ENCODE data around the gene TEX53.

TEX53 gene

DNA sequence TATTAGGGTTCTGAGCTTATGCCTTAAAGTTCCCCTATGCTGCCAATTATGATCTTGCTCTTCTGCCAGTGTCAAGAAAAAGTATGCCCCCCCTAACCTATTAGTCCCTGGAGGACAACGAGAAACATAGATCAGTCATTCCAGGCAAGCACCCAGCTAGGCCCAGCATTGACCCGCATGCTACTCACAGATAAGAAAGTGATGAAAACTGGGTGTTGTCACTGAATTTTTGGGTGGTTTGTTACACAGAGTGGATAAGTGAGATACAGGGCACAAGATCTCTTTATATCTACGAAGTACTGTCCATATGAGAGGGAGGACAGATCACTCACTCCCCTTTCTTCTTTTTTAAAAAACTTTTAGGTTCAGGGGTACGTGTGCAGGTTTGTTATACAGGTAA, 30.8 kb upstream of the TEX53 start:
- Histone ChIP-seq H3K9me3 (ENCODE audit: insufficient read depth, low read length) (no peaks in the 10 kb centered on the region), H3K36me3 (ENCODE audit: insufficient read depth, insufficient read length, low read length) (no peaks in the 10 kb centered on the region), H3K4me1 (ENCODE audit: insufficient read depth, insufficient read length) (no peaks in the 10 kb centered on the region), H3K27me3 (ENCODE audit: insufficient read depth, insufficient read length) (no peaks in the 10 kb centered on the region), H3K4me3 (ENCODE audit: insufficient read length, low read depth) (no peak overlapping the region), H3K9ac (ENCODE audit: insufficient read length, low read depth) (no peak overlapping the region)
- no peak for DNase-seq (ENCODE audit: low read depth, low spot score)
- no peak for TF ChIP-seq YY1 (IDR thresholded peaks at IDR 0.05; ENCODE audit: insufficient read depth, insufficient read length)
- TF ChIP-seq ZNF274 (IDR thresholded peaks at IDR 0.05; ENCODE audit: low read depth, low read length), result no peak
- TF ChIP-seq SUZ12 (IDR thresholded peaks at IDR 0.05; ENCODE audit: extremely low read depth, insufficient read depth, insufficient read length), result no peak

DNA sequence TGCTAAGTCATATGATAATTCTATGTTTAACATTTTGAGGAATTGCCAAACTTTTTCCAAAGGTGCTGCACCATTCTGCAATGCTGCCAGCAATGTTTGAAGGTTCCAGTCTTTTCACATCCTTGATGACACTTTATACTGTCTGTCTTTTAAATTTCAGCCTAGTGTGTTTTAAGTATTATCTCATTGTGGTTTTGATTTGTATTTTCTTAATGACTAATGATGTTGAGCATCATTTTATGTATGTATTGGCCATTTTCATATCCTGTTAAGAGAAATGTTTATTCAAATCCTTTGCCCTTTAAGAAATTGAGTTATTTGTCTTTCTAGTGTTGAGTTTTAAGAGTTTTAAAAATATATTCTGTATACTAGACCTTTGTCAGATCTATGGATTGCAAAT, 29.4 kb upstream of the TEX53 start:
- H3K27me3 ChIP-seq (ENCODE audit: insufficient read depth, insufficient read length), result no peaks in the 10 kb centered on the region
- DNase-seq (ENCODE audit: low read depth, low spot score), result no peak
- H3K9ac ChIP-seq (ENCODE audit: insufficient read length, low read depth), result no peak overlapping the region
- H3K4me1 ChIP-seq (ENCODE audit: insufficient read depth, insufficient read length), result no peaks in the 10 kb centered on the region
- no peaks in the 10 kb centered on the region for H3K36me3 ChIP-seq (ENCODE audit: insufficient read depth, insufficient read length, low read length)
- no peak overlapping the region for H3K4me3 ChIP-seq (ENCODE audit: insufficient read length, low read depth)
- no peaks in the 10 kb centered on the region for H3K9me3 ChIP-seq (ENCODE audit: insufficient read depth, low read length)
- no peak for TF ChIP-seq ZNF274 (IDR thresholded peaks at IDR 0.05; ENCODE audit: low read depth, low read length)
- TF ChIP-seq SUZ12 (IDR thresholded peaks at IDR 0.05; ENCODE audit: extremely low read depth, insufficient read depth, insufficient read length), result no peak
- no peak for TF ChIP-seq YY1 (IDR thresholded peaks at IDR 0.05; ENCODE audit: insufficient read depth, insufficient read length)

DNA sequence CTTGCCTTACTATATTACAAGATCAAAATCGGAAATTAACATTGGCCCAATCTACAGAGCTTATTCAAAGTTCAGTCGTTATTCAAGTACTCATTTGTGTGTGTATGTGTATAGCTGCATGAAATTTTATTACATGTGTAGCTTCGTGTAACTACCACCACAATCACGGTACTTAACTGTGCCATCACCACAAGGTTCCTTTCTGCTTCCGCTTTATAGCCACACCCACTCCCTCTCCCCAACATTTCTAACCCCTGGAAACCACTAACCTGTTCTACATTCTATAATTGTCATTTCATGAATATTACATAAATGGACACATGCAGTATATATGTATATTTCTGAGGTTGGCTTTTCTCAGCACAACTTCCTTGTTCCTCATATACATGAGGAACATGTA, 28.3 kb upstream of the TEX53 start:
- no peaks in the 10 kb centered on the region for H3K4me1 ChIP-seq (ENCODE audit: insufficient read depth, insufficient read length)
- H3K9ac ChIP-seq (ENCODE audit: insufficient read length, low read depth), result no peak overlapping the region
- no peaks in the 10 kb centered on the region for H3K9me3 ChIP-seq (ENCODE audit: insufficient read depth, low read length)
- no peak for DNase-seq (ENCODE audit: low read depth, low spot score)
- no peak for TF ChIP-seq ZNF274 (IDR thresholded peaks at IDR 0.05; ENCODE audit: low read depth, low read length)
- no peak for TF ChIP-seq YY1 (IDR thresholded peaks at IDR 0.05; ENCODE audit: insufficient read depth, insufficient read length)
- TF ChIP-seq SUZ12 (IDR thresholded peaks at IDR 0.05; ENCODE audit: extremely low read depth, insufficient read depth, insufficient read length), result no peak
- no peaks in the 10 kb centered on the region for H3K27me3 ChIP-seq (ENCODE audit: insufficient read depth, insufficient read length)
- H3K36me3 ChIP-seq (ENCODE audit: insufficient read depth, insufficient read length, low read length), result no peaks in the 10 kb centered on the region
- no peak overlapping the region for H3K4me3 ChIP-seq (ENCODE audit: insufficient read length, low read depth)

DNA sequence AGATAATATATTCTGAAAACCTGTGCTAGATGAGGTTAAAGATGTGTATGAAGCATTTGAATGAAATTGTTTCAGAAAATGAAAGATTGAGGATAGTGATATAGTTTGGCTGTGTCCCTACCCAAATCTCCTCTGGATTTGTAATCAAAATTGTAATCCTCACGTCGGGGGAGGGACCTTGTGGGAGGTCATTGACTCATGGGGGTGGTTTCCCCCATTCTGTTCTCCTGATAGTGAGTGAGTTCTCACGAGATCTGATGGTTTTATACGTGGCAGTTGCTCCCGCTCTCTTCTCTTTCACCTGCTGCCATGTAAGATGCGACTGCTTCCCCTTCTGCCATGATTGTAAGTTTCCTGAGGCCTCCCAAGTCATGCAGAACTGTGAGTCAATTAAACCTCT, 26.4 kb upstream of the TEX53 start:
- H3K36me3 ChIP-seq (ENCODE audit: insufficient read depth, insufficient read length, low read length), result no peaks in the 10 kb centered on the region
- TF ChIP-seq ZNF274 (IDR thresholded peaks at IDR 0.05; ENCODE audit: low read depth, low read length) (no peak), YY1 (IDR thresholded peaks at IDR 0.05; ENCODE audit: insufficient read depth, insufficient read length) (no peak), SUZ12 (IDR thresholded peaks at IDR 0.05; ENCODE audit: extremely low read depth, insufficient read depth, insufficient read length) (no peak)
- no peaks in the 10 kb centered on the region for H3K9me3 ChIP-seq (ENCODE audit: insufficient read depth, low read length)
- DNase-seq (ENCODE audit: low read depth, low spot score), result no peak
- H3K4me3 ChIP-seq (ENCODE audit: insufficient read length, low read depth), result no peak overlapping the region
- H3K9ac ChIP-seq (ENCODE audit: insufficient read length, low read depth), result no peak overlapping the region
- H3K27me3 ChIP-seq (ENCODE audit: insufficient read depth, insufficient read length), result no peaks in the 10 kb centered on the region
- no peaks in the 10 kb centered on the region for H3K4me1 ChIP-seq (ENCODE audit: insufficient read depth, insufficient read length)

DNA sequence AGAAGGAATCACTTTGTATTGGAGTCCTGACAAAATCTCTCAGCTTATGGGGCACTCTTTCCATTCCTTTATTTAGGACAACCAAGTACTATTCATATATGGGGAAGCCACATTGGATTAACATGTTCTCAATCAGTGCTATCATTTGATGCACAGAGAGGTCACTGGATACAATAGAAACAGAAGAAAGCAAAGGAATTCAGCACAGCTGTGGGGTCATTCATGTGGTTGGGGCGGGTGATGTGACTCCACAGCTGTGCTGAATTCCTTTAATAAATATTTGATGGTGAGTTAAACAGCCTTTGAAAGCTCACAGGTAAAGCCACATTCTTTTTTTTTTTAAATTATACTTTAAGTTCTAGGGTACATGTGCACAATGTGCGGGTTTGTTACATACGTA, 25.2 kb upstream of the TEX53 start:
- Histone ChIP-seq H3K9me3 (ENCODE audit: insufficient read depth, low read length) (no peaks in the 10 kb centered on the region), H3K9ac (ENCODE audit: insufficient read length, low read depth) (no peak overlapping the region), H3K4me3 (ENCODE audit: insufficient read length, low read depth) (no peak overlapping the region), H3K36me3 (ENCODE audit: insufficient read depth, insufficient read length, low read length) (no peaks in the 10 kb centered on the region), H3K4me1 (ENCODE audit: insufficient read depth, insufficient read length) (no peaks in the 10 kb centered on the region), H3K27me3 (ENCODE audit: insufficient read depth, insufficient read length) (no peaks in the 10 kb centered on the region)
- TF ChIP-seq YY1 (IDR thresholded peaks at IDR 0.05; ENCODE audit: insufficient read depth, insufficient read length), result no peak
- no peak for TF ChIP-seq SUZ12 (IDR thresholded peaks at IDR 0.05; ENCODE audit: extremely low read depth, insufficient read depth, insufficient read length)
- TF ChIP-seq ZNF274 (IDR thresholded peaks at IDR 0.05; ENCODE audit: low read depth, low read length), result no peak
- no peak for DNase-seq (ENCODE audit: low read depth, low spot score)

DNA sequence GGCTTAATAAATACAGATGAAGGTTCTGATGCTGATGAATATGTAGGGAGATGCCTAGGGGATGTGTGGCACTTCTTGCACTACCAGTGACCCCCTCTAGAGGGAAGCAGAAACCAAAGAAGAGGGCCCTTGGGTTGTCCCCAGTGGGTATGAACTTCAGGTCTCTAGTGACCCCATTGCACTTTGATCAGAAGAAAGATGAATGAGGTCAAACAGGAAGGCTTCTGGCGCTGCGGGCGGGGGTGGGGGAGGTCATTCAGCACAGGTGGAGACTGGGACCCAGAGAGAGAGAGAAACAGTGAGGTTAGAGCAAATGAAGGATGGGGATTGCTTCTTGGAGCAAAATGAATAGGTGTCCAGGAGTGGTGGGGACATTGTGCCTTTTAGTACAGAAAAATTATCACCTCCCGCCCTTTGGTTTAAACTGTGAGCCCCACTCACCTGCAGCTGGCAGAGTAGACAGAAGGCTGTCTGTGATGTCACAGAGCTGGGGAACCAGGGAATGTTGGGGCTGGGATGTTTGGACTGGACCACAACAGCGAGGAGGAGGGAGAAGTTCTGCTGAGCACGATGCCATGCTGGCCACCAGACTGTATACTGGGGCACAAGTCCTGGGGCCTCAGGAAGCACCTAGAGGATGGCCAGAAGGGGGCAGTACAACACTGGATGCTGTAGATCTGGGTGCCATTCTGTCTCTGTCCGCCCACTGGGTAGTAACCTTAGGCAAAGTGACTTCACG, 24.2 kb upstream of the TEX53 start, which contains the start of gene TEX48:
TSS of gene TEX48 (minus strand) at position 599 of the 739 bp plus-strand sequence. CDS start 10,469 bp downstream, outside the sequence.
- Histone ChIP-seq H3K27me3 (ENCODE audit: insufficient read depth, insufficient read length) (no peaks in the 10 kb centered on the region), H3K9me3 (ENCODE audit: insufficient read depth, low read length) (no peaks in the 10 kb centered on the region), H3K9ac (ENCODE audit: insufficient read length, low read depth) (no peak within 1 kb of the TSS), H3K4me3 (ENCODE audit: insufficient read length, low read depth) (no peak within 1 kb of the TSS), H3K36me3 (ENCODE audit: insufficient read depth, insufficient read length, low read length) (no peaks in the 10 kb centered on the region), H3K4me1 (ENCODE audit: insufficient read depth, insufficient read length) (no peaks in the 10 kb centered on the region)
- TF ChIP-seq ZNF274 (IDR thresholded peaks at IDR 0.05; ENCODE audit: low read depth, low read length) (no peak), SUZ12 (IDR thresholded peaks at IDR 0.05; ENCODE audit: extremely low read depth, insufficient read depth, insufficient read length) (no peak), YY1 (IDR thresholded peaks at IDR 0.05; ENCODE audit: insufficient read depth, insufficient read length) (no peak)
- peak; percentile 81 for DNase-seq (ENCODE audit: low read depth, low spot score)

DNA sequence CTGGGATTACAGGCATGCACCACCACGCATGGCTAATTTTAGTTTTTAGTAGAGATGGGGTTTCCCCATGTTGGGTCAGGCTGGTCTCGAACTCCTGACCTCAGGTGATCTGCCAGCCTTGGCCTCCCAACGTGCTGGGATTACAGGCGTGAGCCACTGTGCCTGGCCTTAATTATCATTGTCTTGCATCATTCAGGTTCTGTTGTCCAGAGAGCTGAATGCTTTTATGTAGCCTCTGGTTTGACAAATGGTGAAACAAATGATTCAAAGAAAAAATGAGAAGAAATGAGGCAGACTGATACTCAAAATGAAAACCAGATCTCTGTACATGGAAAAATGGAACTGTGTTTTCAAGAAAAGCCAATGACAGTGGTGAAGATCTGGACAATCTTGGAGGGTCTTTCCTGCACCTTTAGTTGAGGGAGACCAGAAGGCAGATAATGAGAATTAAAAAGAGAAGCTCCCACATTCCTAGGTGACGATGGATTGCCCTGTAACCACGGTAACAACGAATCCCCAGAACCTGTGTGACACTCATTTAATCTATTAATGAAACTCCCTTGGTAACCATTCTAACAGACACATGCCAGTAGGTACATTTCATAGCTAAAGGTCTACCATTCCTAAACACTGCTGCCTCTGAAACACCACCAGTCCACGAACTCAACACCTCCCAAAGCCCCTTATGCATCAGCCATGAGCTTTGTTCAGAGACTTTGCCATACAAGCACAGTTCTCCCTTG, 22.8 kb upstream of the TEX53 start:
- H3K27me3 ChIP-seq (ENCODE audit: insufficient read depth, insufficient read length), result no peaks in the 10 kb centered on the region
- no peak overlapping the region for H3K9ac ChIP-seq (ENCODE audit: insufficient read length, low read depth)
- no peak for DNase-seq (ENCODE audit: low read depth, low spot score)
- peaks cover under 1% of the 10 kb centered on the region for H3K4me1 ChIP-seq (ENCODE audit: insufficient read depth, insufficient read length)
- H3K4me3 ChIP-seq (ENCODE audit: insufficient read length, low read depth), result no peak overlapping the region
- H3K36me3 ChIP-seq (ENCODE audit: insufficient read depth, insufficient read length, low read length), result no peaks in the 10 kb centered on the region
- TF ChIP-seq SUZ12 (IDR thresholded peaks at IDR 0.05; ENCODE audit: extremely low read depth, insufficient read depth, insufficient read length), result no peak
- TF ChIP-seq ZNF274 (IDR thresholded peaks at IDR 0.05; ENCODE audit: low read depth, low read length), result no peak
- TF ChIP-seq YY1 (IDR thresholded peaks at IDR 0.05; ENCODE audit: insufficient read depth, insufficient read length), result no peak
- no peaks in the 10 kb centered on the region for H3K9me3 ChIP-seq (ENCODE audit: insufficient read depth, low read length)

Measured in NT2/D1 (cell line).